Fibroblast of the aortic adventitia (primary cell): ENCODE measurements around the gene CFDP1. TPM values are rescaled to one million over a fixed set of nuclear protein-coding genes. Genes with fewer than 3 reads are reported as not detected.

ENCODE experiments used
- DNase-seq: peaks from one replicate; pipeline ENCODE4 v3.0.0-alpha.2; 2010; ENCODE audit warnings: low read depth
- H3K4me3 ChIP-seq: 2 replicates; pipeline ENCODE4 v1.5.1; 2011; ENCODE audit warnings: low read depth, mild to moderate bottlenecking, control low read depth, low read length, moderate library complexity
- total RNA-seq: library from RNA; depleted of rRNA; stranded (reverse); fragments of >200 nt; gene quantifications from 2 replicates; pipeline ENCODE4 v1.2.3, GENCODE V29; 2012; ENCODE audit warnings: low replicate concordance
- TF ChIP-seq, protein P1 (sequence below): IDR thresholded peaks from 2 replicates; pipeline ENCODE4 v1.5.1; 2011; ENCODE audit warnings: mild to moderate bottlenecking, low read length, control low read depth, inconsistent platforms; ENCODE audit not compliant: insufficient read depth

CFDP1 gene
- total RNA-seq, 1 donor: 47.0 TPM

DNA sequence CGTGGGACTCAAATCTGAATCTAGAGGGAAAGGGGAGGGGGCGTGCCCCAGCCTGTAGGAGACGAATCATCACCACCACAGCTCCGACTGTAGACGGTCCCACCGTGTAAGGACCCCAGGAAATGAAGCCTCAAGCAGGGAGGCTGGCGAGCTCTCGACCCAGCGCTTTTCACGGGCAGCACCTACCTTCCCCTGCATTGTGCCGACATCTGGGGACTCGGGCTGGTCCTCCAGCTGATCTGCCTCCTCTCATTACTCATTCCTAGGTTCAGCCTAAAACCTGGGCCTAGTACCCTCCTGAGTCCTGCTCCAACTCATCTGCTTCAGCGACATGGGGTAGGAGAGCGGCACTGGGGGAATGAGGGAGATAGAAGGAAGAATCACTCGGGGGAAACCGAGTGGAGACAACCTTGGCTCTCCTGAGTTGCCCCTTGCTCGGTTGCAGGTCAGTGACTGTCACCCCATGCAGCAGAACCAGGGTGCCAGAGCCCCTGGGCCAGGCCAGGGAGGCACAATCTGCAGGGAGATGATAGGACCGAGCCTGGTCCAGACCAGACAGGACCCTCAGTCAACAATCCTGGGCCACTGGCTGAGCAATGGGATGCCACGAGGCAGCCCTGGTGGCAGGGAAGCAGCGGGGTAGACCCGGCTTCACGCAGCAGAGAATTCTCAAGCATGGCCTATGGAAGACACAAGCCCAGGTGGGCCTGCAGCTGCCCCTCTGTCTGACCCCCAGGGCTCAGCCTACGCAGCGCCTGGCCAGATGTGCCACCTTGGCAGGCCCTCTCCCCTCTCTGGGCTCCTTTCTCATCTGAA, 181.0 kb downstream of the CFDP1 start:
- DNase-seq: no peak
- TF ChIP-seq, protein P1, sequence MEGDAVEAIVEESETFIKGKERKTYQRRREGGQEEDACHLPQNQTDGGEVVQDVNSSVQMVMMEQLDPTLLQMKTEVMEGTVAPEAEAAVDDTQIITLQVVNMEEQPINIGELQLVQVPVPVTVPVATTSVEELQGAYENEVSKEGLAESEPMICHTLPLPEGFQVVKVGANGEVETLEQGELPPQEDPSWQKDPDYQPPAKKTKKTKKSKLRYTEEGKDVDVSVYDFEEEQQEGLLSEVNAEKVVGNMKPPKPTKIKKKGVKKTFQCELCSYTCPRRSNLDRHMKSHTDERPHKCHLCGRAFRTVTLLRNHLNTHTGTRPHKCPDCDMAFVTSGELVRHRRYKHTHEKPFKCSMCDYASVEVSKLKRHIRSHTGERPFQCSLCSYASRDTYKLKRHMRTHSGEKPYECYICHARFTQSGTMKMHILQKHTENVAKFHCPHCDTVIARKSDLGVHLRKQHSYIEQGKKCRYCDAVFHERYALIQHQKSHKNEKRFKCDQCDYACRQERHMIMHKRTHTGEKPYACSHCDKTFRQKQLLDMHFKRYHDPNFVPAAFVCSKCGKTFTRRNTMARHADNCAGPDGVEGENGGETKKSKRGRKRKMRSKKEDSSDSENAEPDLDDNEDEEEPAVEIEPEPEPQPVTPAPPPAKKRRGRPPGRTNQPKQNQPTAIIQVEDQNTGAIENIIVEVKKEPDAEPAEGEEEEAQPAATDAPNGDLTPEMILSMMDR: no peak
- peak overlapping the region; percentile 38 for H3K4me3 ChIP-seq

DNA sequence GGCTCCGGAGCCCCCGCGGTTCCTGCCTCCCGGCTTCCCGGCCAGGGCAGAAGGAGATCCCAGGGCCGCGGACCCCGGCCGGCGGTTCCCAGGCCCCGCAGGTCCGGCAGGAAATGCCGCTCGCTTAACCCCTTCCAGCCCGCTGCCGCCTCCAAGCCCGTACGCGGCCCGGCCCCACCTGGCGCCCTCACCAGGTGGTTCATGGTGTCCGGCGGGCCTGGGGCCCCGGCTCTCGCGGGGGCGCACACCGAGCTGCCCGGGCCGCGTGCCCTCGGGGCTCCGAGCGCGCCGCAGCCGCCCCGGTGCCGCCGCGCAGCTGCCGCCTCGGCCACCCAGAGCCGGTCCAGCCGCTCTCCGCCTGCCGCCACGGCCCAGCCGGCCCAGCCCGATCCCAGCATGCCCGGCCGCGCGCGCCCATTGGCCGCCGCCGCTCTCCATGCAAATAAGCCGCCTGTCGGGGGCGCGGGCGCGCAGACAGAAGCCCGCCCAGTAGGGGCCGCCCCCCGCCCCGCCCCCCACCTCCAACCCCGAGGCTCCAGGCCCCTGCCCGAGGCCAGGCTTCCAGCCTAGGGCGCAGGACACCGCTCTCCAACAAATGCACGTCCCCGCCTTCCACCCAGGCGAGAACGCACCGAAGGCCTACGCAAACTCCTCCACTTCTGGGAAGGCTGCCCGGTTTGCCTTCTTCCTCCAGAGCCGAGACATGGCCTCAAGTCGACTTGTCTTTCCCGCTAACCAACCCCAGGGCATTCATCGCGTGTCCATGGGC, 181.8 kb downstream of the CFDP1 start, which contains the start of gene BCAR1:
Gene BCAR1, minus strand, starts transcription at position 345 of the 769 bp plus-strand sequence. Its CDS starts 142 bp downstream, at position 203.
- TF ChIP-seq, protein P1: no peak
- peak within 1 kb of the TSS; percentile 76 for H3K4me3 ChIP-seq
- peak; percentile 87 for DNase-seq

DNA sequence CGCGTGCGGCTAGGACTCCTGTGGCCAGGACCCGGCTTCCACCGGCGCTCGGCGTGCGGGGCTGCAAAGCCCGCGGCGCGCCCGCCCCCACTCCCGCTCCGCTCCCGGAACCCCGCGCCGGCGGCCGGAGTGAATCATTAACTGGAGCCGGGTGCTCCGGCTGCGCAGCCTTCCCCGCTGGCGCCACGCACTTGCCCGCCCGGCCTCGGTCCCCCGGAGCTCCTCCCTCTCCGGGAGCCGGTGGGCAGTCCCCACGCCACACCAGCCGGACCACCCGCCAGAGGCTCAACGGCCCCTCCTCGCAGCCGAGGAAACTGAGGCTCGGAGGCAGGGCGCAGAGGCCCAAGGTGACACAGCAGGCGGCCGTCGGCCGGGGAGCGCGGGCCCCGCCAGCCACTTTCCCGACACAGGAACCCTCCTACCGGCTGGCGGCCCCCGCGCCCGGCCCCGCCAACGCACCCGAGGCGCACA, 182.5 kb downstream of the CFDP1 start:
- H3K4me3 ChIP-seq: peak overlapping the region; percentile 76
- DNase-seq: no peak
- TF ChIP-seq, protein P1: no peak

DNA sequence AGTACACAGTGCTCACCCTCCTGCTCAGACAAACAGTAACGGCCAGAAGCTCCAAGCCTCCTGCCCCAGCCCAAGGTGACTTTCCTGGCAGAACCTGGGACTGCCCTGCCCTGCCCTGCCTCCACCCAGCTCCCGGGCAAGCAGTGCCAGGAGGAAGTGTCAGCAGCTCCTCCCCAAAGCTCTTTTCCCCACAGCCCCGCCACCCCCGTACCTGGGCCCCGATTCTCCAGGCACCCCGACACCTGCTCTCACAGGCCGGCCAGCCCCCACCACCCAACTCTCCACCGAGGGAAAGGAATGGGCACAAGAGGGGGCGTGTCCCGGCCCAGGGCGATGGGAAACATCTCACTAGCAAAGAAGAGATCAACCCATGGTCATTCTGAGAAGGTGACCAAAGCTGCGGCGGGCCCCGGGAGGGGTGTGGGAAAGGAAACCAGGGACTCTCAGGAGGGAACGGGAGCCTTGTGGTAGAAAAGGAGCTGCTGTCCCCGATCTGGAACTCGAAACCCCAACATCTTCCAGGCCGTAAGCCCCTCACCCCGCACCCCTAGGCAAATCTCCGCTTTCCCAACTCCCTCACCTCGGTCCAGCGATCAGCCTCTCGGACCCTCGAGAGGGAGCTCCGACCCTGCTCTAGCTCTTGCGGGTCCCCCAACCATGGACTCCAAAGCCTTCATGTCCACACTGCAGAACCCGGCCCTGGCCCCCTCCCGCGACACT, 183.1 kb downstream of the CFDP1 start:
- TF ChIP-seq, protein P1: no peak
- H3K4me3 ChIP-seq: peak overlapping the region; percentile 76
- DNase-seq: no peak

DNA sequence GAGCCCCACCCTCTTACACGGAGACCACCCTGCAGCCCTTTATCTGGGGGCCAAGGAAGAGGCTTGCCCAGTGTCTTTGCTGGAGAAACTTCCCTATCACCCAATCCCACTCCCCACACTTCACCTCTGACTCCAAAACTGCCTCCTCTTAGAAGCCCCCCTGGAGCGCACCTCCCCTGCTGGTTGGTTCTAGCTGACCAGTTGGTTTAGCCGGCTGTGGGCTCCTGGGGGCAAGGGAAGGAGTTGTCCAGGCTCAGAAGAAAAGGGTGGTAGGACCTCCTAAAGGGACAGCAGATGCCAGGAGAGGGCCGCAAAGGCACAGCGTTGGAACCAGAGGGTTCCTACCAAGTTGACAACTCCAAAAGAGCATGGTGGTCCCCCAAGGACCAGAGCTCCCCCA, 183.9 kb downstream of the CFDP1 start:
- TF ChIP-seq, protein P1: no peak
- no peak for DNase-seq
- H3K4me3 ChIP-seq: no peak overlapping the region
